GM04503 (cell line): Measurements from ENCODE around the gene MMP10.

Experiments used
- DNase-seq: peaks from one replicate; pipeline ENCODE4 v3.0.0-alpha.2; 2012; ENCODE audit warnings: low read depth

Gene MMP10

DNA sequence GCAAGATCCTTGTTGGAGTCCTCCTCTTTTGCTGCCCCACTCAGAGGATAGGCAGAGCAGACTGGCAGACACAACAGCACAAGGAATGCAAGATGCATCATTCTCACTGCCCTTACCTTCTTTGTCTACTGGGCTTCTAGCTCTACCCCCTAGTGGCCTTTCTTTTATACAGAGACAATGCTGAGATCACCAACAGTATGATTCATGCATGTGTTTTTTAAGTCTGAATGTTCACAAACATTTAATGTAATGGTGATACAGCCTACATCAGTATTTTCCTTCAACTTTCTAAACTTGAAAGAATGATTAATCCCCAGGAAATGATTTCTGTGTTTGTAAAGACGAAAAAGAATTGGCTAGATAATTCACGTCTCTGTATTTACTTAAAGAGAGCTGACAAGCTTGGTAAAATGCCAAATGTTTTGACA is at the start of gene MMP10:
MMP10 (minus strand) TSS at position 138 of the 428 bp plus-strand sequence; CDS start at position 101, 37 bp downstream.
- DNase-seq: no peak

- no peak for DNase-seq
Measured at GRCh38 chr11:102829316-102830000, 49.0 kb upstream of the MMP10 start.

DNA sequence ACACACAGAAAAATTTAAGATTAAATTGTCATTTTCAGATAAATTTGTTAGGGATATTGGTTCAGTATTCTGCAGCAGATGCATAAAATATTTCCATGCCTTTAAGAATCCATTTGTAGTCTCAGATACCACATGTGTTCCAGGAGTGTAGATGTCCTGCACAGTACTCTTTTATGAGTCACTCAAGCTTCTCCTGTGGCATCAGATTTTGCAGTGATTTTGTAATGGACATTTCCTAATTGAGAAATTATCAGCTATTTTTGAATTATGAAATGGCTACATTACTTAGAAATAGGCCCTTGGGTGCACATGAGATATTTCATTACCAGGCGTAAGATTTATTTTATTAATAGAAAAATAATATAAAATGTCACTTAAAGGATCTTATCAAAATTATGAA is 44.1 kb upstream of the MMP10 start:
- DNase-seq: no peak

GRCh38 chr11:102819491-102819890 is 39.1 kb upstream of the MMP10 start:
- DNase-seq: no peak

DNA sequence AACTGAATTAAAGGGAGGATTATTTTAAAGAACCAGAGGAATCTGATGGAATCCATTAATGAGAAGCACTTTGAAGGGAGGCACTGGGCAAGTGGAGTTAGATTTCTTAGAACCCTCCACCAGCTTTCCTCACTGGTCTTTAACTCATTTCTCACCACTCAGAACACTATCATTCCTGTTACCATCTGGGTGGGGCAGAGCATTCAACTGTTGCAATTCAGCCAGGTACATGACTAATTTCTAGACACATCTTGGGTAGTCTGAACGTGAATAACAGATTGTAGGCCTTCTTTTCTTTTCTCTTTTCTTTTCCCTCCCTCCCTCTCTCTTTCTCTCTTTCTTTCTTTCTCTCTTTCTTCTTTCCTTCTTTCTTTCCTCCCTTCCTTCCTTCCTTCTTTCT is 33.1 kb upstream of the MMP10 start:
- no peak for DNase-seq

DNA sequence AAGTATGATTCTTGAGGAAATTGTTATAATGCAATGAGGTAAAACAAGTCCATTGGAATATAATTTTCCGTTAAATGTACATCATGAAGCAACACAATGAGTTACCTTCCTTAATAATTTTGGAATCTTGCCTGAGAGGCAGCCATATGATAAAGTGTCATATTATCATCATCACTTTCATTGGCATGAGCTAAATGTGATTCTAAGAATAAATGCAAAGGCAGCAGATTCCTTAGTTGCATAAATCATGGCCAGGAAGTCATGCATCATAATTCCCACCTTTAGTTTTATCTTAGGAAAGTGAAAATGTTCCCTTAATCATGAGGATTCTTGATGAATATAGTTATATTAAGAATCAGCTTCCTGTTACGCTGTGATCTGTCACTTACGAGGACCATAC is 31.8 kb upstream of the MMP10 start:
- no peak for DNase-seq

- DNase-seq: no peak
Measured at GRCh38 chr11:102810950-102811660, 30.7 kb upstream of the MMP10 start.

DNA sequence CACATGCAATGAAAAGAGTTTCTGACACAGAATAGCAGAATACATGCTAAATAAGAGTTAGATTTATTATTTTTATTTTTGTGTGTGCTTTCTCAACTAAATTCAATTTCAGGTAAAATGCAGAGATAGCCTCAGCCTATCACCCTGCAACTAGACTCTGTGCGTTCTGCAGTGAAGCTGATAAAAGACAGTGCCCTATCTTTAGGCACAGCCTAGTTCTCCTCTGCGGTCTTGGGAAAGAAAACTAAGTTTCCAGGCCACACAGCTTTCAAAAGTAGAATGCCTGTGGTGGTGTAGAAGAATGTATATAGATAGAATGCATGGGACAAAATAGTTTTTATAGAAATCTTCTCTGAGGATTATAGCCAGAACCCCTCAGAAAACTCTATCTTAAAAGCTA is 29.5 kb upstream of the MMP10 start:
- DNase-seq: no peak

DNA sequence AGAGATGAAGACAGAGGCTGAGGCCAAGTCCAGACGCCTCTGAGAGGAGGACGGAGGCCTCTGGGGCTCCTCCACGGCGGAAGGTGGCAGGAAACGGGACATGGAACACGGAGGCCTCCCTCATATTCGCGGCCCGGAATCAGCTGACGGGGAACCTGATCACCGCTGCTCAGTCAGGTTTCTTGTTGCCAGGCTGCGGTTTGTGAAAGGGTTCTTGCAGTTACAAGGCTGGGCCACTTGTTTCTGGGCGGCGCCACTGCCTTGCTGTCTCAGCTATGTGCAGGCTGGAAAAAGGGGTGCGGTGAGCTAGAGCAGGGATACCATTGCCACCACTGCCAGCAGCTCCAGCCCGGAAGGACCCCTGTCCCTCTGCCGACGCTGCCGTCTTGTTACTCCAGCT is 27.5 kb upstream of the MMP10 start:
- DNase-seq: no peak

GRCh38 chr11:102806296-102806695 is 25.9 kb upstream of the MMP10 start:
- peak; percentile 37 for DNase-seq

DNA sequence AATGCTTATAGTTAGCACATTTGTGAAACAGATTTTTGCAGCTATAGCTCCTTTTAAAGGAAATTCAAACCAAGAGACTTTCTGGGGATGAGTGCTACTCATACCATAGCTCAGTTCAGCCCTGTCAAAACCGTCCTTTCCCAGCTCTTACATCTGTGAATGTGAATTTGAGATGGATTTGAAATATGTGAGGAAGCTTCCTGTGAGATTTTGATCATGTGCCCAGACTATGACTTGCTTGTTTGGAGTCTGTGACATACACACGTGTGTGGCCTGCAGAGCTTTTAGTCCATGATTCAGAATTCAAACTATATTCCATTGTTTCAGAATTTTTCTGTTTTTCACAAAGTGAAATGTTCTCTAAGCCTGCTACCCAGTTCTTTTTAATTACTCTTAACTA is 21.9 kb upstream of the MMP10 start:
- peak; percentile 90 for DNase-seq

DNA sequence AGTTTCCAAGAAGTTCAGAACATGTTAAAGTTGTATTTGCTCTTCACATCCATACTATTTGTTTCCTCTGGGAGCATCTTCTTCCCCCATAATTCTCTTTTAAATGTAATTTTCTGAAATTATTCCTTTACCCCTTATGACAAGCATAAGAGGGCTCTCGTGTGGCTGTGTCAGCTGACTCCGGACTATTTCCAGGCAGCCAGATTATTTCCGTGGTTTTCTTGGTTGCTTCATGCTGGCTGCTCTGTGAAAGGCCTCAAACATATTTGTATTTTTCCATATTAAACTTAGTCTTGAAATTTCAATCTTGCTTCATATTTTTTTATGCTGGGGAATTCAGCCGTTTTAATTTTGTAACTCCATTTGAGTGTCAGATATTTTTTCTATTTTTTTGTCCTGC is 20.3 kb upstream of the MMP10 start:
- DNase-seq: no peak

GRCh38 chr11:102799681-102800340 is 19.4 kb upstream of the MMP10 start:
- DNase-seq: peak; percentile 51

GRCh38 chr11:102798012-102798746 is 17.8 kb upstream of the MMP10 start, which contains the start of gene MMP1:
Gene MMP1 (minus strand): TSS chr11:102798160. CDS start chr11:102798092, 68 bp downstream.
- peak; percentile 67 for DNase-seq

- no peak for DNase-seq
Measured at GRCh38 chr11:102794382-102794781, 14.0 kb upstream of the MMP10 start.

DNA sequence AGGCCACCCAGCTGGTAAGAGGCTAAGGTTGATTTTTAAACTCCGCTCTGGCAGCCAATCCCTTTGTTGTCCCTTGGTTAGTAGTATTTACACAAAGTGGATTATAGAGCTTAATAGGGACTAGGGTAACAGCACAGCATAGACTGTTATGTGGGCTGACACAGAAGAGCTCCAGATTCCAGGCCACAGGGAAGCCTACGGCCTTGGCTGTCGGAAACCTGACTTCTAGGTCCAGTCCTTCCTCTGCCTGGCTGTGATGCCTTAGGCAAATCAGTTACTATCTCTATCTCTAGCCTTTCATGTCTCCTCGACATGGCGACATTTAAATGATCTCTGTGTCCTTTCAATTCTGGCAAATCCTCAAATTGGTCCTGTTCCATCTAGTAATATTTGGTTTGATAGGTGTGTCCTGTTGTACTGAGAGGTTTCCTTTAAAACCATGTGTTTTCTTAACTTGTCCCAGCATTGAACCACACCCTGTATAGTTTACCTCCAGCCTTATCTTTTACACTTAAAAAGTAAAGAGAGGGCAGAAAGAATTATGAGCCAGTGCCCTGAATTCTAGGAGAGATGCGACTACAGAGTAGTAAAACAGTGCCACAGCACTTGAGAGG is 13.4 kb upstream of the MMP10 start:
- DNase-seq: no peak

DNA sequence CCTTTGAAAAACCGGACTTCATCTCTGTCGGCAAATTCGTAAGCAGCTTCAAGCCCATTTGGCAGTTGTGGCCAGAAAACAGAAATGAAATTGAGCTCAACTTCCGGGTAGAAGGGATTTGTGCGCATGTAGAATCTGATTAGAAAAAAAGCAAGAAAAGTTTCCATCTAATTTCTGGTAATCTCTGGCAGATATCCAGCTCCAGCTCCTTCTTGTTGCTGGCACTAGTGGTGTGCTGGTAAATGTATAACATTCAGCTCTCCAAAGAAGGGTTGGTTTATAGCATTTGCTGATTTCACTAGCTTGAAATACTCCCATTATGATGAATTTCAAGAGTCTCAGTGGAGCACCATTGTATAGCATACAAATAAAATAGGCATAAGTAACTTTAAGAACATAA is 12.2 kb upstream of the MMP10 start:
- no peak for DNase-seq

DNA sequence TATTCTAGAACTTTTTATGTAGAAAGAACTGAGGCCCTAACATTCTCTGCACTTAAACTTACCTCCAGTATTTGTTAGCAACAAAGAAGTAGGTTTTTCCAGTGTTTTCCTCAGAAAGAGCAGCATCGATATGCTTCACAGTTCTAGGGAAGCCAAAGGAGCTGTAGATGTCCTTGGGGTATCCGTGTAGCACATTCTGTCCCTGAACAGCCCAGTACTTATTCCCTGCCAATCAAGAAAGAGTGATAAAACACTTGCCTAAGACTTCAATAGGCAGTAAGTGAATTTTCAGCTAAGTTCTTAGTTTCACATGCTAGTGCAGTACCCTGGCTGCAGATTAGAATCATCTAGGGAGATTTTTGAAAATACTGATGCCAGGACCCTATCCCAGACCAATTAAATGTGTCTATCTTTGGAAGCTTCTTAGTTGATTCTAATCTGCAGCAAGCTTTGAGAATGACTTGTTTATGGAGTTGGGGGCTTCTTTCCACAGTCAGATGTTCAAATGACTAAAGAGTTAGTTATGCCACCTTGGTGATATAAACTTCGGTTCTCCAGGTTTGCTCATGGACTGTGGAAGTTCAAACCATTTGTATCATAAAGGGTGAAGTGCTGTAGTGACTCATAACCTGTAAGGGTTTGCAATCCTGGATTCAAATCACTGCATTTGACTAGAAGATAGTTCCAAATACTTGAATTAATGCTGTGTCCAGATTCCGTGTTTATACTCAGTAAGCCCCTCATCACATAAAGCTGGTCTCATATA is 11.0 kb upstream of the MMP10 start:
- no peak for DNase-seq

GRCh38 chr11:102788334-102788995 is 8.0 kb upstream of the MMP10 start:
- no peak for DNase-seq

DNA sequence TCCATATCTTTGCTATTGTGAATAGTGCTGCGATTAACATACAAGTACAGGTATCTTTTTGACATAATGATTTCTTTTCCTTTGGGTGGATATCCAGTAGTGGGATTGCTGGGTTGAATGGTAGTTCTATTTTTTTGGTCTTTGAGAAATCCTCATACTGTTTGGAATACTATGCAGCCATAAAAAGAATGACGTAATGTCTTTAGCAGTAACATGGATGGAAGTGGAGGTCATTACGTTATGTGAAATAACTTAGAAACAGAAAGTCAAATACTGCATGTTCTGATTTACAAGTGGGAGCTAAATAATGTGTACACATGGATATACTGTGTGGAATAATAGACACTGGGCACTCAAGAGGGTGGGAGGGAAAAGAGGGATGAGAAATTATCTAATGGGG is 4.0 kb upstream of the MMP10 start:
- DNase-seq: no peak

DNA sequence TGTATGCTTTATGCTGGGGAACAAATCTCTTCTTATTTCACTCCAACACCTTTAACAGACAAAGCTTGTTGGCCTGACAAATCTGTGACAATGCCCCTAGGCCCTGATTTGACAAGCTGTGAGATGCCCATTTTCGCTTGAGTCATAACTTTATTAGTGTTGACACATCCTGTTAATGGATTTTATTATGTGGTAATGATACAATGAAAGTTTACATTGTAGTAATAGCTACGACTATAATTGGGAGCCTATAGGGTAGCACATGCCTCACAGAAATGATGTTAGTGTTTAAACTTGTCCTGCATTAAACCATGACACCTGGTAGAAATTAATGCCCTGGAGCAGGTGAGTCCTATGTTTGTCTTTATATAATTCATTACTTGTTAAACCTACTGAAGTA is 3.3 kb upstream of the MMP10 start:
- no peak for DNase-seq
